ELF-1 (cell line): Measurements from ENCODE around the gene WDR93.

ENCODE experiments used
- DNase-seq: peaks from one replicate; pipeline ENCODE4 v3.0.0-alpha.2; 2016; ENCODE audit warnings: low read depth, low spot score

WDR93 gene

GRCh38 chr15:89749054-89749453 is 58.4 kb downstream of the WDR93 start:
- no peak for DNase-seq

- DNase-seq: no peak
These were observed 58.9 kb downstream of the WDR93 start for GRCh38 chr15:89749526-89749925.

DNA sequence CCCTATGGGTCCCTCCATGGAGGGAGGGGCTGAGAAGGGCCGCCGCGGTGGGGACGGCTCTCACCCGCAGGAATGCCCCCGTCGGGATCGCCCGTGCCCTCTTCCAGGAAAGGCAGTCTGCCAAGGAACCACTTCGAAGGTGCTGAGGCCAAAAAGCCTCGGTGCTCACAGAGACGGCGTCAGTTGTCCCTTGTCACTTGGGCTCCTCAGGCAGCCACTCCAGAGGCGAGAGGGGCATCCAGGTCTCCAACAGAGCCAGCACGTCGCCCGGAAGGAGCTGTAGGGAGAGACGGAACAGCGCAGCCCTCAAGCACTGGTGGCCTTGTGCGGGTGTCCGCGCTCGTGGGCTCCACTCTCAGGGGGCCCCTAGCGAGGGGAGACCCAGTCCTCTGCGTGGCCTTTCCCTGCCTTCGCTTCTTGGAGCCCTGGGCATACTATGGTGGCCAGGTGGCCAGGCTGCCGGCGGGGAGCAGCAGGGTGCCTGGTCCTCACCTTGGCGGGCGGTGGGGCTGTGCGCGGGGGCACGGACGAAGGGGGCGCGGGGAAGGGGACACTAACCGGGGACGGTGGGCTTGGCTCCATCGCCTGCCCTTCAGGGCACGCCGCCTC is 59.4 kb downstream of the WDR93 start:
- DNase-seq: peak; percentile 22

DNA sequence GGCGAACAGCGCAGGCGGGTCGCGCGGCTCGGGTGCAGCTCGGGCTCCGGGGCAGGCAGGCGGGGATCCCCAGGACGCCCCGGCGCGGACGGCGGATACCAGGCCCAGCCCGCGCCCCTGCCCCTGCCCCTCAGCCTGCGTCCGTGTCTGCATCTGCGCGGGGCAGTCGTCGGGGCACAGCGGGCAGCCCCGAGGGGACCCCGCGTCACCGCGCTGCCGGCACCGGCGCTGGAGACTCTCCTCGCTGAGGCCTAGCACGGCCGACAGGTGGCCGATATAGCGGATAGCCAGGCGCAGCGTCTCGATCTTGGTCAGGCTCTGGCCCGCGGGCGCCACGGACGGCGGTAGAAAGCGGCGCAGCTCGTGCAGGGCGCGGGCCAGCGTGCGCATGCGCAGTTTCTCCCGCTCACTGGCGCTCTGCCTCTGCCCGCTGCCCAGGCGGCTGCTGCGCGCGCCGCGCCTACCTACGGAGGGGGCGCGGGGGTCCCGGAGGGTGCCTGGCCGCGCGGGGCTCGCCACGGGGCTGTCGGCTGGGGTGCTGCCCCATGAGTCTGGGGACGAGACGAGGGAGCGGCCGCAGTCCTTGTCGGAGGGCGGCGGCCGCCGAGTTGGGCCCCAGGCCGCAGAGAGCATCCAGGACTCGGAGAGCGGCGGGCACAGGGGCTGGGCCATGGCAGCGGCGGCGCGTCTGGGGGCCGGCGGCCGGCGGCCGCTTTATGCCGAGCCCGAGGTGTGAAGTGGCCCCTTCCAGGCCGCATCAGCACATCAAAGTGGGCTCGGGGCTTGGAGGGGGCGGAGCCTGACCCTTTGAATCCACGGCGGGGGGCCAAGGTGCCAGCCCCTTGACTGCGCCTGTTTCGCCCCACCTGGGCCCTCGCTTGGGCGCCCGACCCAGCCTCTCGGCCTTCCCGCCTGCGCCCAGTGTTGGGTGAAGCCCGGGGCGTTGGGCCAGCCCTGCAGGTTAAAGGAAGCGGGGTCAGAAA is 60.2 kb downstream of the WDR93 start, which contains the start of gene MESP1:
Gene MESP1 (minus strand): TSS at position 690 of the 983 bp plus-strand sequence. CDS start 18 bp downstream, at position 672.
- peak; percentile 95 for DNase-seq

DNA sequence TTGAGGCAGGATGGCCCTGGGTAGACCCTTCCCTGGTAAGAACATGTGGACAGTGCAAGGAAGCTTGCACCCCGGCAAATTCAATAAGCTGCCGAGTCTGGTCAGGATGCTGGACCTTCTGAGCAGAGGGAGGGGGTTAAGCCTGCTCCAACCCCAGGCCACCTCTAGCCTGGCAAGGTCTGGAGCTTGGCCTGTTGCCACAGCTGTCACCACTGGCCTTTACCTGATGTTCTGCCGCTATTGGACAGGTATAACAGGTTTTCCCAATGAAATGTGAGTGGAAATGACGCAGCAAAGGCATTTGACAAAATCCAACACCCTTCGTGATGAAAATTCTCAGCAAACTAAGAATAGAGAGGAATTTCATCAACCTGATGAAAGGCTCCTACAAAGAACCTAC is 61.1 kb downstream of the WDR93 start:
- peak; percentile 37 for DNase-seq

- no peak for DNase-seq
These were observed 63.2 kb downstream of the WDR93 start for GRCh38 chr15:89753855-89754254.

GRCh38 chr15:89754361-89755154 is 63.9 kb downstream of the WDR93 start:
- peak; percentile 84 for DNase-seq

DNA sequence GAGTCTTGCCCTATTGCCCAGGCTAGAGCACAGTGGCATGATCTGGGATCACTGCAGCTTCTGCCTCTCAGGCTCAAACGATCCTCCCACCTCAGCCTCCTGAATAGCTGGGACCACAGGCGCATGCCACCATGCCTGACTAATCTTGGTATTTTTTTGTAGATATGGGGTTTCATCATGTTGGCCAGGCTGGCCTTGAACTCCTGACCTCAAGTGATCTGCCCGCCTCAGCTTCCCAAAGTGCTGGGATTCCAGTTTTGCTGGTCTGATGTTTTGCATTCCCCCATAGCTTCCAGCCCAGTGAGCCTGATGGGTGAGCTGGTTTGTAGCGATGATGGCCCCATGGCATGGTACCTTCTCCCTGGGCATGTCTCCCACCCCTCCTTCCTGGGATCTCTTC is 65.1 kb downstream of the WDR93 start:
- no peak for DNase-seq

DNA sequence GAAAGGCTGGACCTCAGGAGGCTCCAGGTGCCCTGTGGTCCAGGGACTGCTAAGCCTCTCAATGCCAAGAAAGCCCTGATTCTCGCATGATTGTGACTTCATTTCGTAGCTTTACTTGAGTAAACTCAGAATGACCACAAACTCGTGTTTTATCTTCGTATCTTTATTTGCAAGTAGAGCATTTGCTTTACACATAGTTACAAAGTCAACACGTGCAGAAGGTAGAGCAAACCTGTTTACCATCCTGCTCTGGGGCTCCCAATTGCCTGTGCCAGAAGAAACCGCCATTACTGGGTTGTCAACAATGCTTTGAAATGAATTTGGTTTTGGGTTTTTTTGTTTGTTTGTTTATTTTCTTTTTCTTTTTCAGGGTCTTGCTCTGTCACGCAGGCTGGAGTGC is 66.3 kb downstream of the WDR93 start:
- no peak for DNase-seq

DNA sequence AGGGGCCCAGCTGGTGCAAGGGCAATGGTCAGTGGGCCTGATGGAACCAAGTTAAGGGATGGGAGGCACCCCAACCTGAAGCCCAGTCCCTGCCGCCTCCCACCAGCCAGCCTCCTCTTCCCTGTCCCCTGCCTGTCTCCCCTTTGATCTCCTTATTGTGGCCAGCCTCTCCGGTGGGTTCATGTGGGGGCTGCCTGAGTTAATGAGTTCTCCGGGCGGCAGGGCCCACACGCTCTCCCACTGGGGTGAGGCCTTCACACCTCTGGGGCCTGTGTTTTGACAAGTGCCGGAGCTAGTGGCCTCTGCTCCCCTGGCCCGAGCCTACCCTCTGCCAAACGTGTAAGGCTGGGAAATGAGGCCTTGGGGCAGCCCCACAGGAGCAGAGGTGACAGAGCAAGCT is 67.7 kb downstream of the WDR93 start:
- no peak for DNase-seq

- no peak for DNase-seq
These were observed 68.4 kb downstream of the WDR93 start for GRCh38 chr15:89758981-89759380.

- no peak for DNase-seq
These were observed 69.2 kb downstream of the WDR93 start for GRCh38 chr15:89759835-89760234.

- peak; percentile 93 for DNase-seq
These were observed 69.8 kb downstream of the WDR93 start for GRCh38 chr15:89760303-89761008.

DNA sequence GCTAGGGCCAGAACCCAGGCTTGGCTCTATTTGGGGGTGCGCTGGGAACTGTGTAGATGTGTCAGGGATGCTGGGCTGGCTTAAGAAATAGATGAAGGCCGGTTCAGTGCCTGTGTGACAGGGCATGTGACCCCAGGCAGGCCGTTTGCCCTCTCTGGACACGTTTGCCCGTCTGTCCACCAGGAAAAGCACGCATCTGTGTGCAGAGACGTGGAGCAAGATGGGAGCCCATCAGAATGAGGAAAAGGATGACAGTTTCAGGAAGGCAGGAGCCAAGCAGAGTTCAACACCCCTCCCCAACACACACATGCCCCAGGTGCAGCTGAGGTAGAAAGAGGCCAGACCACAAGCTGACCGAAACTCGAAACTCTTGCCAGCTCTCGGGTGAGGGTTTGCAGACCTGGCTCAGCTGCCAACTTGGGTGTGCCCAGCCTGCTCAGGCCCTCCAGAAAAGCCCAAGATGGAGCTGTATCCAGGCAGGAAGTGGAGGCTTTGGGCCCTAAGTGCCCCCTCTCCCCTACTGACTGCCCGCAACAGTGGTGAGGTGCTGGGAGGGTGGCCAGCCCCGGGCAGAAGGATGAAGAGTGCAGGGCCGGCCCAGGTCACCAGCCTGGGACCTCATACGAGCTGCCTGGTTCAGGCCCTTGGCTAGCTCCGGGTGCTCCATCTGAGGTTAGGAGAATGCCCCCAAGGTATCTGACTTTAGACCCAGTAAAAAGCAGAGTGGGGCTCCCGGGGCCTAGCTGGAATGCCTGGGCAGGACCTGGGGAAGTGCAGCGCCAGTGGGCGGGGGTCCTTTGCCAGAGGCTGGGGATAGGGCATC is 70.6 kb downstream of the WDR93 start:
- DNase-seq: no peak

DNA sequence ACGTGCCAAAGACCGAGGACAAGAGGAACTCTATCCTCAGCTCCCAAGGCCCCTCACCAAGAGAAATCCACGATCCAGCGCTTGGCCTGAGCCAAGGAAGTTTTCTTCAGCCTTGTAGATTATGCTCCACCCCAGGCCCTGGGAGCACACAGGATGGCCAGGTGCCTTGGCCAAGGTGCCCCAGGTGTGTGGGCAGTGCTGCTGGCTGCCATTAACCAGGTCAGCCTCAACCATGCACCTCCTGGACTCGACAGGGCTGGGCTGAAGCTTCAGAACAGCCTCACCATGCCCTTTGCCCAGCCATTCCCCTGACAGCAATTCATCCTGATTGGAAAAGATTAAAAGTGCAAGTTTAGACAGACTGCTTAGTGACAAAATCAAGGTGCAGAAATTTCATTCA is 71.3 kb downstream of the WDR93 start:
- no peak for DNase-seq

GRCh38 chr15:89765694-89766093 is 75.1 kb downstream of the WDR93 start:
- DNase-seq: no peak

DNA sequence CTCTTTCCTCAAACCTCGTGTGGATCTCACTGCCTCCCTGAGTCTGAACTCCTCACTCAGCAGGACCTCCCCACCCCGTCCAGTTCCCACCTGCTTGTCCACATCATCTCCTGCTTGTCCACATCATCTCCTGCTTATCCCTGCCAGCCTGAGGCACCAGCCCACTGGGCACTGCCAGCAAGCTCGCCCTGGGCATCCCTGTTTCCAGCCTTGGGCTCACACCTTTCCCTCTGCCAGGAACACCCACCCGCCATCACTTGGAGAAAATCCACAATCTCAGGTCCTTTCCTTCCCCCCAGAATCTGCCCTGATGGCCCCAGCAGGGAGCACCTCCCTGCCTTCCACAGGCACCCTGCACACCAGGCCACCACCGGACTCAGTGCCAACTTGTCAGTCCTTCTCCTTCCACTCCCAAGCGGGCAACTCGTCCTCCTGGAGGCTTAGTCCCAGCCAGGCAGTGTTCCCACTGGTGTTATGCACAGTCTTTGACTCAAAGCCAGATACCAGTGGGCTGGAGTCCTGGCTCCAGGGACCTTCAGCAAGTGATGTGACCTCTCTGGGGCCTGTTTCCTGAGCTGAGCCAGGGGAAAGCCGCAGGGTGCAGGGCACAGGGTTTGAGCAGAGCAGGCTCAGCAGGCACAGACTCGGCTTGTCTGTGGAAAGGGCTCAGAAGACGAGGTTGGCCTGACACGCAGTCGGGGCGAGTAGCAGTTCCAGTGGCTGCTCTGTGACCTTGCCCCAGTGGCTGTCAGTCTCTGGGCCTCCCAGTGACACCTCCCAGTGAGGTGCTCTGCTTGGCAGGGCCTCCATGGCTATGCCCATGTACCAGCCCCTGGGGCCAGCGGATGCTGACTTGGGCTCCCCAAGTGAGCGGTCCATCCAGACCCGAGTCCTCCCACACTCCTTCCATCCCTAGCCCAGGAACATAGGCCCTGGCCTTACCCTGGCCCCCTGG is 76.0 kb downstream of the WDR93 start:
- no peak for DNase-seq

DNA sequence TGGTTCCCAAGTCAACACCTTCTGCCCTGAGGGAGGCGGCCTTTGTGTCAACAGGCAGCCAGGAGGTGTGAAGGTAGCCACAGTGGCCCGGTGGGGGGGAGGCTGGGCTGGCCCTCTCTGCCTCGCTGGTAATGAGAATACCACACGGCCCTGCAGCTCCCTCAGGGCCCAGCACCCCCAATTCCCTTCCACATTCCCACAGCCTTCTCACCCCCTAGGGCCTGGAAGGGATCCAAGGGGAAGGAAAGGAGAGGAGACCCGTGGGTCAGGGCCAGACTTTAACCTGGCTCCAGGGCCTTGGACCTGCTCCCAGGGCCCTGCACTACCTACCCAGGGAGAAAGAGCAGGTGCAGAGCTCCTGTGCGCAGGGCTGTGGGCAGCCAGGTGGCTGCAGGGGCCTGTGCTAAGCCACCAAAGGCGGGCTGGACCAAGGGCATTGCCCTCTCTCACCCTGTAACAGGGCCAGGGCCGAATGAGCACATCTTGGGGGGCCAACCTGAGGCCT is 76.9 kb downstream of the WDR93 start:
- DNase-seq: no peak

GRCh38 chr15:89768071-89768500 is 77.5 kb downstream of the WDR93 start:
- DNase-seq: no peak
